Lower lobe of right lung (tissue), 2 donors: ENCODE measurements around the gene GNAQ. TPM values are rescaled to one million over a fixed set of nuclear protein-coding genes. Genes with fewer than 3 reads are reported as not detected.

Experiments used
- ATAC-seq, 2 donors: fragments of 200-7000 bp; cut with Tn5 transposase; one replicate each; pipeline ENCODE4 v1.9.1; 2020 to 2022; ENCODE audit warnings: mild to moderate bottlenecking in 2 of 2, moderate library complexity in 2 of 2
- DNase-seq: peaks from one replicate; pipeline ENCODE4 v3.0.0-alpha.2; 2020
- H3K27ac ChIP-seq: fragments of 200-600 bp; one replicate; pipeline ENCODE4 v1.8.0; 2022
- H3K27me3 ChIP-seq: fragments of 200-600 bp; one replicate; pipeline ENCODE4 v1.8.0; 2022; ENCODE audit warnings: low read depth
- H3K36me3 ChIP-seq: fragments of 200-600 bp; one replicate; pipeline ENCODE4 v1.8.0; 2022; ENCODE audit warnings: mild to moderate bottlenecking
- H3K4me1 ChIP-seq: fragments of 200-600 bp; one replicate; pipeline ENCODE4 v1.8.0; 2022
- H3K4me3 ChIP-seq: fragments of 200-600 bp; one replicate; pipeline ENCODE4 v1.8.0; 2022; ENCODE audit warnings: mild to moderate bottlenecking
- H3K9me3 ChIP-seq: fragments of 200-600 bp; one replicate; pipeline ENCODE4 v1.8.0; 2022
- CTCF ChIP-seq: fragments of 200-600 bp; IDR thresholded peaks from one replicate; pipeline ENCODE4 v1.8.0; 2022; ENCODE audit warnings: antibody characterized with exemption, mild to moderate bottlenecking
- intact Hi-C: fragments of 100-400 bp; cut with DNase I; formaldehyde crosslinking; loops from one replicate; pipeline ENCODE4 v1.11.0; 2022
- total RNA-seq: library from RNA; stranded (reverse); fragmentation: NEBNext Ultra II Directional; extraction: Animal tissue kit (Norgen Biotek cat#: 25700); gene quantifications from one replicate; pipeline ENCODE4 v1.2.1, GENCODE V29; 2021
- donor health status: DM: no; HTN: yes; CAD: no; lungs with severe emphysema.

GNAQ gene
- total RNA-seq, 1 donor from 2014 or later = 130 TPM

GRCh38 chr9:77712533-77713130, 319.0 kb downstream of the GNAQ start:
- ATAC-seq (peak in 1 of 2 donors; percentile 14), DNase-seq (no peak)
- Histone ChIP-seq H3K4me3 (no peak overlapping the region), H3K36me3 (no peaks in the 10 kb centered on the region), H3K9me3 (no peaks in the 10 kb centered on the region), H3K4me1 (peaks cover 14% of the 10 kb centered on the region), H3K27ac (no peak overlapping the region), H3K27me3 (no peaks in the 10 kb centered on the region)
- no peak for TF ChIP-seq CTCF
- intact Hi-C loops = no loop called here

GRCh38 chr9:77710965-77711648, 320.5 kb downstream of the GNAQ start:
- Histone ChIP-seq H3K27ac (no peak overlapping the region), H3K27me3 (no peaks in the 10 kb centered on the region), H3K4me1 (peaks cover 16% of the 10 kb centered on the region), H3K4me3 (no peak overlapping the region), H3K9me3 (no peaks in the 10 kb centered on the region), H3K36me3 (no peaks in the 10 kb centered on the region)
- ATAC-seq (no peak), DNase-seq (no peak)
- TF ChIP-seq CTCF = no peak
- intact Hi-C loops = no loop called here

GRCh38 chr9:77710316-77710715, 321.3 kb downstream of the GNAQ start:
- peaks cover 16% of the 10 kb centered on the region for H3K4me1 ChIP-seq
- TF ChIP-seq CTCF = no peak
- H3K4me3 ChIP-seq = no peak overlapping the region
- intact Hi-C loops = no loop called here
- H3K9me3 ChIP-seq = no peaks in the 10 kb centered on the region
- no peaks in the 10 kb centered on the region for H3K36me3 ChIP-seq
- no peaks in the 10 kb centered on the region for H3K27me3 ChIP-seq
- ATAC-seq = no peak
- DNase-seq = no peak
- H3K27ac ChIP-seq = no peak overlapping the region

- Histone ChIP-seq H3K36me3 (no peaks in the 10 kb centered on the region), H3K9me3 (no peaks in the 10 kb centered on the region), H3K4me3 (no peak overlapping the region), H3K4me1 (peaks cover 16% of the 10 kb centered on the region), H3K27me3 (no peaks in the 10 kb centered on the region), H3K27ac (no peak overlapping the region)
- ATAC-seq = no peak
- no peak for DNase-seq
- no peak for TF ChIP-seq CTCF
- intact Hi-C loops = no loop called here
These were observed 323.4 kb downstream of the GNAQ start for GRCh38 chr9:77708064-77708815.

- no peaks in the 10 kb centered on the region for H3K9me3 ChIP-seq
- intact Hi-C loops = no loop called here
- no peak overlapping the region for H3K4me3 ChIP-seq
- no peak overlapping the region for H3K27ac ChIP-seq
- ATAC-seq (peak; percentile 80 to 91), DNase-seq (peak; percentile 54)
- H3K36me3 ChIP-seq = no peaks in the 10 kb centered on the region
- H3K27me3 ChIP-seq = no peaks in the 10 kb centered on the region
- no peak for TF ChIP-seq CTCF
- H3K4me1 ChIP-seq = peaks cover 16% of the 10 kb centered on the region
These were observed 324.1 kb downstream of the GNAQ start for GRCh38 chr9:77707383-77708063.
